GM23248 (cell line): Measurements from ENCODE around the gene DCTN4. TPM values are rescaled to one million over a fixed set of nuclear protein-coding genes. Genes with fewer than 3 reads are reported as not detected.
A peak's percentile ranks its signal among the peaks of the same experiment; 100 is the strongest.

Source experiments
- DNase-seq: peaks from one replicate; pipeline ENCODE4 v3.0.0-alpha.2; 2015
- H2AFZ ChIP-seq: fragments of 200-600 bp; sonication (generic); 2 replicates; pipeline ENCODE4 v1.6.1; 2016; ENCODE audit warnings: antibody characterized with exemption
- H3F3A ChIP-seq: fragments of 200-600 bp; sonication (generic); 2 replicates; pipeline ENCODE4 v1.6.1; 2016; ENCODE audit warnings: mild to moderate bottlenecking, antibody characterized with exemption, mixed run types; ENCODE audit not compliant: insufficient read depth
- H3K27ac ChIP-seq: fragments of 200-600 bp; sonication (generic); 2 replicates; pipeline ENCODE4 v1.5.1; 2016; ENCODE audit warnings: mild to moderate bottlenecking
- H3K27me3 ChIP-seq: fragments of 200-600 bp; sonication (generic); replicated peaks from 2 replicates; pipeline ENCODE4 v1.6.1; 2016; ENCODE audit warnings: mild to moderate bottlenecking; ENCODE audit not compliant: insufficient read depth
- H3K36me3 ChIP-seq: fragments of 200-600 bp; sonication (generic); 2 replicates; pipeline ENCODE4 v1.6.1; 2016; ENCODE audit warnings: low read depth, mild to moderate bottlenecking
- H3K4me1 ChIP-seq: fragments of 200-600 bp; sonication (generic); 2 replicates; pipeline ENCODE4 v1.6.1; 2016; ENCODE audit warnings: mild to moderate bottlenecking; ENCODE audit not compliant: insufficient read depth
- H3K4me2 ChIP-seq: fragments of 200-600 bp; sonication (generic); one replicate; pipeline ENCODE4 v1.6.1; 2016; ENCODE audit warnings: mild to moderate bottlenecking; ENCODE audit not compliant: unreplicated experiment
- H3K4me3 ChIP-seq: fragments of 200-600 bp; sonication (generic); 2 replicates; pipeline ENCODE4 v1.5.1; 2016; ENCODE audit warnings: mild to moderate bottlenecking
- H3K79me2 ChIP-seq: fragments of 200-600 bp; sonication (generic); 2 replicates; pipeline ENCODE4 v1.6.1; 2016; ENCODE audit warnings: mild to moderate bottlenecking; ENCODE audit not compliant: insufficient read depth
- H3K9ac ChIP-seq: fragments of 200-600 bp; sonication (generic); 2 replicates; pipeline ENCODE4 v1.6.1; 2016; ENCODE audit warnings: mild to moderate bottlenecking
- H3K9me2 ChIP-seq: fragments of 200-600 bp; sonication (generic); 2 replicates; pipeline ENCODE4 v1.6.1; 2016; ENCODE audit warnings: mixed run types, mild to moderate bottlenecking, moderate library complexity; ENCODE audit not compliant: insufficient read depth
- H3K9me3 ChIP-seq: fragments of 200-600 bp; sonication (generic); one replicate; pipeline ENCODE4 v1.6.1; 2017; ENCODE audit warnings: low read depth
- H4K20me1 ChIP-seq: fragments of 200-600 bp; sonication (generic); 2 replicates; pipeline ENCODE4 v1.6.0; 2016; ENCODE audit not compliant: insufficient read depth
- EZH2 ChIP-seq: fragments of 200-600 bp; sonication (generic); IDR thresholded peaks from 2 replicates; pipeline ENCODE4 v1.6.1; 2018; ENCODE audit warnings: antibody characterized with exemption, mild to moderate bottlenecking; ENCODE audit not compliant: insufficient read depth, poor library complexity, severe bottlenecking
- EZH2phosphoT487 ChIP-seq: fragments of 200-600 bp; sonication (generic); IDR thresholded peaks from 2 replicates; pipeline ENCODE4 v1.6.1; 2018; ENCODE audit warnings: antibody characterized with exemption, moderate library complexity, mild to moderate bottlenecking, low read depth; ENCODE audit not compliant: insufficient read depth
- WGBS, 2 experiments: methylation state at CpG; one replicate each; pipeline ENCODE4 v1.1.6; 2015 to 2017; ENCODE audit warnings: low lambda C conversion rate in 2 of 2, low coverage in 1 of 2; ENCODE audit errors: missing lambda C conversion rate in 2 of 2; 5-methylcytosine and 5-hydroxymethylcytosine counted together
- in situ Hi-C: fragments of 300-500 bp; cut with MboI; formaldehyde crosslinking; loops from 2 replicates; pipeline ENCODE4 v1.15.0; 2020
- polyA plus RNA-seq: library from polyadenylated mRNA; unstranded; fragments of >200 nt; fragmentation: Nextera tagmentation; extraction: Ambion mirVana; gene quantifications from 2 replicates; pipeline ENCODE4 v1.2.1, GENCODE V29; 2016
- total RNA-seq: library from RNA; depleted of rRNA; stranded (reverse); fragments of >200 nt; shearing (Covaris generic); gene quantifications from 2 replicates; pipeline ENCODE4 v1.2.3, GENCODE V29; 2014

The DCTN4 gene
- total and polyA plus RNA-seq, 2 experiments from 2014 or later: 34.5 to 47.1 TPM

GRCh38 chr5:150729859-150730258, 29.0 kb downstream of the DCTN4 start:
- H3K9me2 ChIP-seq: no peaks in the 10 kb centered on the region
- H3K4me3 ChIP-seq: no peak overlapping the region
- DNase-seq: no peak
- no peaks in the 10 kb centered on the region for H3K9me3 ChIP-seq
- in situ Hi-C loops: no loop called here
- H3K27me3 ChIP-seq: no peaks in the 10 kb centered on the region
- H3K27ac ChIP-seq: no peak overlapping the region
- H2AFZ ChIP-seq: no peak overlapping the region
- no peaks in the 10 kb centered on the region for H4K20me1 ChIP-seq
- no peaks in the 10 kb centered on the region for H3K4me1 ChIP-seq
- peaks cover 69% of the 10 kb centered on the region for H3K36me3 ChIP-seq
- H3F3A ChIP-seq: 0 out of 2 replicates have a peak, but pooled peaks cover 5% of the 10 kb centered on the region
- WGBS, 2 experiments: 96 to 99% methylated on average over 4 of the region's 4 CpGs
- H3K9ac ChIP-seq: no peak overlapping the region
- no peak overlapping the region for H3K4me2 ChIP-seq
- H3K79me2 ChIP-seq: peaks cover 50% of the 10 kb centered on the region
- TF ChIP-seq EZH2phosphoT487: no peak
- no peak for TF ChIP-seq EZH2

- 50% methylated on average over 2 of the region's 2 CpGs for WGBS, 2 experiments
- H3K27me3 ChIP-seq: no peaks in the 10 kb centered on the region
- peak; percentile 14 for DNase-seq
- H3K27ac ChIP-seq: no peak overlapping the region
- no peaks in the 10 kb centered on the region for H3K9me3 ChIP-seq
- no peak overlapping the region for H3K9ac ChIP-seq
- H3K4me1 ChIP-seq: 0 out of 2 replicates have a peak, but pooled peaks cover 7% of the 10 kb centered on the region
- in situ Hi-C loops: no loop called here
- H2AFZ ChIP-seq: no peak overlapping the region
- H3F3A ChIP-seq: peaks cover 4% of the 10 kb centered on the region; the same call in 1 of the 2 replicates
- peaks cover 21% of the 10 kb centered on the region; the same call in 1 of the 2 replicates for H3K79me2 ChIP-seq
- peaks cover 75% of the 10 kb centered on the region for H3K36me3 ChIP-seq
- TF ChIP-seq EZH2: no peak
- TF ChIP-seq EZH2phosphoT487: no peak
- no peaks in the 10 kb centered on the region for H3K9me2 ChIP-seq
- no peak overlapping the region for H3K4me2 ChIP-seq
- no peaks in the 10 kb centered on the region for H4K20me1 ChIP-seq
- H3K4me3 ChIP-seq: no peak overlapping the region
Observed at GRCh38 chr5:150723845-150724244, 35.0 kb downstream of the DCTN4 start.

GRCh38 chr5:150710165-150710564, 48.7 kb downstream of the DCTN4 start:
- H3F3A ChIP-seq: peaks cover 23% of the 10 kb centered on the region; the same call in 1 of the 2 replicates
- H3K79me2 ChIP-seq: no peaks in the 10 kb centered on the region
- H3K4me2 ChIP-seq: no peak overlapping the region
- no peaks in the 10 kb centered on the region for H4K20me1 ChIP-seq
- no peaks in the 10 kb centered on the region for H3K27me3 ChIP-seq
- peak; percentile 30 for DNase-seq
- TF ChIP-seq EZH2phosphoT487: no peak
- TF ChIP-seq EZH2: no peak
- H3K9ac ChIP-seq: no peak overlapping the region
- WGBS, 2 experiments: 61 to 71% methylated on average over 2 of the region's 2 CpGs
- no peaks in the 10 kb centered on the region for H3K9me2 ChIP-seq
- H3K27ac ChIP-seq: no peak overlapping the region
- no peaks in the 10 kb centered on the region for H3K9me3 ChIP-seq
- H3K36me3 ChIP-seq: peaks cover 57% of the 10 kb centered on the region
- in situ Hi-C loops: no loop called here
- no peaks in the 10 kb centered on the region for H3K4me1 ChIP-seq
- no peak overlapping the region for H2AFZ ChIP-seq
- no peak overlapping the region for H3K4me3 ChIP-seq

GRCh38 chr5:150706776-150707390, 51.9 kb downstream of the DCTN4 start:
- H3K9ac ChIP-seq: no peak overlapping the region
- H3K9me3 ChIP-seq: no peaks in the 10 kb centered on the region
- TF ChIP-seq EZH2phosphoT487 (no peak), EZH2 (no peak)
- peaks cover 36% of the 10 kb centered on the region for H3K36me3 ChIP-seq
- no peaks in the 10 kb centered on the region for H3K9me2 ChIP-seq
- H3K4me2 ChIP-seq: no peak overlapping the region
- no peaks in the 10 kb centered on the region for H3K79me2 ChIP-seq
- no peaks in the 10 kb centered on the region for H3K27me3 ChIP-seq
- H3K4me3 ChIP-seq: no peak overlapping the region
- peaks cover 29% of the 10 kb centered on the region; the same call in 1 of the 2 replicates for H3F3A ChIP-seq
- H3K27ac ChIP-seq: no peak overlapping the region
- WGBS, 2 experiments: 52 to 53% methylated on average over 4 of the region's 4 CpGs
- no peak for DNase-seq
- in situ Hi-C loops: no loop called here
- no peak overlapping the region for H2AFZ ChIP-seq
- no peaks in the 10 kb centered on the region for H3K4me1 ChIP-seq
- no peaks in the 10 kb centered on the region for H4K20me1 ChIP-seq
